ENCODE measurements around the gene CD46.

CD46 gene

GRCh38 chr1:207817778-207818751, 66.2 kb downstream of the CD46 start:
- DNase-seq = no peak

DNA sequence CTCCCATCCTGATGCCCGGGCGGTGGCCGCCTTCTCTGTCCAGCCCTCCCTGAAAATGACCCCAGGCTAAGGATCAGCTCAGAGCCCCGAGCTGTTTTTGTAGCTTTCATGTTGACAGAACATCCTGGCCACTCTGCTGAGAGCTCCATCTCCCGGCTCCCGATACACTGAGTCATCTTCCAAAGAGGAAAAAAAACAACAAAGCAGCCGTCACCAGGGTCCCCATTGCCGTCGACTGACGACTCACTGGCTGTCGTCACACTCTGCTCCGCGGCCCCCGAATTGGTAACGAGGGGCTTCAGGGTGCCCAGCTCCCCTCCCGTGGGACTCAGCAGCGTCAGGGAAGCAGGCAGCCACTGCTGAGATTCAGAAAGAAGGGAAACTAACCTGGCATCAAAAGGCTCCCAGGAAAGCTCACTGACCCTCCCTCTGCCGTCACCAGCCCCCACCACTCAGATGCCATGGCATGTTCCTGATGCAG, 67.2 kb downstream of the CD46 start:
- no peak for DNase-seq

DNA sequence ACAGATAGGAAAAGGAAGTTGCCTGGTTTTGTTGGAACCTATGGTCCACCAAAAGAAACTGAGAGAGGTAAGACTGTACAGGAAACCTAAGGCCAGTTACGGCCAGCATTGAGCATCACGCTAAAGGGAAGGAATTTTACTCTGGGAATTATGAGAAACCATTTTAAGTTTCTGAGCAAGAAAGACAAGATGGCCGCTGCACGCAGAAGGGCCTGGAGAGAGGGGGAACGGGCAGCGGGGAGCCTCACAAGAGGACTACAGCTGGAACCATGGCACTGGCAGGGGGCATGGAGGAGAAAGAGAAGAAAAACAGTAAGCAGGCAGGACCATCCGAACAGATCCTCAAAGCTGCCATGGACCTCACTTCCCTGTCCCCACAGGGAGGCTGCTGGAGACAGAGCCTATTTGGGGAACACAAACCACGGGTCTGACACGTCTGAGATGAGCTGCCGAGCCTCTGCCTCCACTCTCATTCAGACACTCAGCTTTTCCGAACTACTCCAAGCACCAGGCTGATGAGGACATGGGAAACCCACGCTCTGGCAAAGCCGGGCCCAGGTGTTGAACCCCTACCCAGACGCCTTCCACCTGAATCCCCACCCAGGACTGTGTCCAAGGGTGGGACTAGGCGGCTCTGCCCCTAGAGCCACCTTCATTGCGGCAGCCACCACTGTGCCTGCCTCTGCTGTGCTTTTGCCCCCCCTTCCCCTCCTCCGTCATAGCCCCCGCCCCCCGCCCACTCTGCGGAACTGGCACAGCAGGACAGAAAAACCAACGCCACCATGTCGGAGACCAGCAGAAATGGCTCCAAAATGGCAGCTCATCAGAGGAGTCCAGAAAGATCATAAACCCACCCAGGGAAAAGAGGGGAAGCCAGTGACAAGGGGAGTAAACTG, 69.0 kb downstream of the CD46 start:
- no peak for DNase-seq

DNA sequence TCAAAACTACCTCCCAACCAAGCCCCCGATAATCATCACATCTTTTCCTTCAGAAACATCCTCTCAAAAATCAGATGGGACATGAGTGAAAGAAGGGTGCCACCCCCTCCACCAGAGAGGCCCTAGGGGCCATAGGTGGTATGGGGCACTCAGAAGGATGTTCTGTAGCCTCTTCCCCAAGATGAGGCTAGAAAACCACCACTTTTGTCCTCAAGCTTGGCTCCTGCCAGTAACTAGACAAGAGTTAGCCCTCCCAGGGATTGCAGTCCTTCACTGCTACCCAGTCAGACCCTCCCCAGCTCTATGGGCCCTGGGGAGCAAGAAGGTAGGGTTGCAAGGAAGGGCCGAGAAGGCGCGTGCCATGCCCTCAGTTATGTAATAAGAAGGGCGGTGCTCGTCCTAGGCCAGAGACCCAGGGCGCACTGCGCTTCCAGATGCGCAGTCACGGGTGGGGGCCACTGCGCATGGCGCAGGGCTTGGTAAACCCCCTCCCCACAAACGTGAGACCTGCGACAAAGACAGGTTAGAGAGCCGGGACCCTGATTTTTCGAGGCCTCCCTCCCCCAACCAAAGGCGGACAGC, 69.7 kb downstream of the CD46 start:
- no peak for DNase-seq

GRCh38 chr1:207822124-207822601, 70.3 kb downstream of the CD46 start:
- no peak for DNase-seq

DNA sequence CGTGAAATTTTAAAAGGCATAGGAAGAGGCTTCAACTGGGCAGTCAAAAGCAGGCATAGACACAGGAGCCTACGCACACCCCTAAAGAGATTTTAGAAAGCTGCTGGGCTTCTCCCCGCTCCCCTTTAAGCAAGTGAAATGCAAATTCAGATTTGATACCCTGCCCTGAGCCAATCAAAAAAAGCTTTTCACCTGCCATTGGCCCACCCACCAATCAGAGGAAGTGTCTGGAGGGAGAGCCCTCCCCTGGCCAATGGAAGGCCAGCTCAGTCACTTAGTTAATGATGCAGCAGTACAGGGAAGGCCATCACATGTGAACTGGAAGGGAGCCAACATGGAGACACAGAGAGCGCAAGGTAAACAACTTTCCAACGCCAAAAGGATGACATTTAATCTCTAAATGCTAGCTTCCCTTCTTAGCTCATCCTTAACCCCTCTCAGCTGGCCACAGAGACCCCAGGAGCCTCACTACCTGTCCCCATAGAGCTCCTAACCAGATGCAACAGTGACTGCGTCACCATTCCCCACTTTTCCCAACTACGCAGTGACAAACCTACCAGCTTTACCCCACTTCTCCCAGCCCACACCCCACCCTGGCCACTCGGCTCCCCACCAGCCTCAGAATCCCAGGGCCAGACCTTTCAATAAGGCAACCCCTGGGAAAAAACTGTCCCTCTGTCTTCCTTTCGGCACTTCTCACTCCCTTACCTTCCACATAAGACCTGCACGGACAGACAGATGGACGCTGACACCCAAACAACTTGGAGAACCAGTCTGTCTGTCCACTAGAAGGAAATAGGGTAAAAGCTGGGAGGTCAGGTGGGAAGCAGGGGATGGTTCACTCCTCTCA, 71.0 kb downstream of the CD46 start:
- DNase-seq = no peak

DNA sequence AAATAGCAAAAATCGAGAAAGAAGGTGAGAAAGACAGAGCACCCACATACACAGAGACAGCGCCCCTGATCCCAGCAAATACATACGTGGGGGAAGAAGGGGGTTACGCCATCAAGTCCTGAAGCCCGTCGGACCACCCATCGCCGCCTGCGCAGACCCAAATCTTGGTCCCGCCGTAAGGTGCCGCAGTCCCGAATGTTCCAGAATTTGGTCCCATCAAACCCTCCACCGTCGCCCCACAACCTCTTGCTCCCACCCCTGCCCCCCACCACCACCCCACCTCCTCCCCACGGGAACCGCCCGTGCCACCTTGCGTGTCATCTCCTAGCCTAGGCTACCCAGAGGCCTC, 71.7 kb downstream of the CD46 start:
- DNase-seq = no peak

DNA sequence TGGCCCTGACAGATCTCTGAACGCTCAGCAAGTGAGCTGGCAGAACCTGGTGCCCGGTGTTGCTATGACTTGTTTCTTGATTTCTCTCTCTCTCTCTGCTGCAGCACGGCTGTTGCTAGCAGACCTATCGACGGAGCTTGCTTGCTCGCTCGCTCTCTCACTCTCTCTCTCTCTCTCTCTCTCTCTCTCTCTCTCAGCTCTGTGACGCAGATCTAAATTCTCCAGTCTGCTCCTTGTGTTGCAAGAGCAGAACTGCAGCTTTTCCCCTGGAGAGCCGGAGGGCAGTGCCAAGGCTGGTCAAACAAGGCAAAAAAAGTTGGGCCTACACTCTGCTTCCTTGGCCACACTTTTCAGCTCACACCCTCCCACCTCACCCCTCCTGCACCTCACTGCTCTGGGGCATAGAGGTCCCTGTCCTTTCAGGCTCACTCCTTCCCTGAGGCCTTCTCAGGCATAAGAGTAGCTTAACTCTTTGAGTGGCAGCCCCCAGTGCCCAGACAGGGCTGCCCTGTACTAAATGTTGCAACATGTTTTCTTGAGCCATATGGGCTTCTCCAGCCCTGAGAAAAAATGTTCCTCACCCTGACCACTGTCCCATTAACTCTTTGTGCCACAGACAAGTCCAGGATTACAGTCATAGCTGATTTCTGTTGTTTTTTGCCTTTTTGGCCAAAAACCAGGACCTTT, 72.2 kb downstream of the CD46 start:
- DNase-seq = peak in 1 of 2 experiments; percentile 46

DNA sequence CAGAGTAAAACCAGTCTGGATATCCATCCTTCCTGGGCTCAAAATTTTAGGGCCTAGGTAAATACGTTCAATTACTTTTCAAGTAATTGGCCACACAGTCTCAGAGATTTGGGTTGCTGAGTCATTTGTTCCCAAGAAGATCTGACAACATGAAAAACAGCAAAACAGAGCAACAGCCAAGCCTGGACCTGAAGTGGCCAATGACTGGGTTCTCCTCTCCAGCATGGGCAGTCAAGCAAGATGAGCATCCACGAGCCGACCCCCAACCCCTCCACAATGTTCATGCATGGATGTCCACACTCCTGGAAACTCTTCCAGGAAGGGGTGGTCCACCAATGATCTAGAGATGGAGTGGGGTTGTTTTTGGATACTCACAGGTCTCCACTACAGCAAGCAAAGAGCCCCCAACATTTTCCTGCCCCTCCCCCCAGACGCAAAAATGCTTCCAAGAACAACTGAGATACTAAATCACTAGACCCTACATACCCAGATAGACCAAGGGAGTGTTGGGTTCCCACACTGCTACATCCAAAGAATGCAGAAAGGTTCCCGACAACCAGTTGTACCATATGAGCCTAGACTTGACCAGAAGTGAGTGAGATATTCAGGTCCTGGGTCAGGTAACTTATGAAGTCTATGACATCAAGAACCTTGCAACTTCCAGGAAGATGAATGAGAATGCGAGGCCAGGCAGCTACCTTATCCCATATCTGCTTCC, 73.0 kb downstream of the CD46 start:
- no peak for DNase-seq

DNA sequence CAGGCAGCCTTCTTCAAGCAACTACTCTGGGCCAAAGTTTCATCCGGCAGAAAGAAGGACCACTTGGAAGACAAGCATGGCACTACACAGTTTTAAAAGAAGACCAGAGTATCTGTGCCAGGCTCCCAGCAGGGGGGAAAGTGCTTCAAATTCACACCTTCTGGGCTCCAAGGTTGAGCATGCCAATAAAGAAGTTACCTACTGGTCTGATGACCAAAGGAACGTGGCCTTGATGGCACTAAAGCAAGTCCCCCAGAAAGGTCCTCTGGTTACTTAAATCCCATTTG, 73.5 kb downstream of the CD46 start:
- DNase-seq = no peak

- DNase-seq = no peak
These were observed 74.1 kb downstream of the CD46 start for GRCh38 chr1:207825719-207826556.

- no peak for DNase-seq
These were observed 75.0 kb downstream of the CD46 start for GRCh38 chr1:207826557-207827487.

- no peak for DNase-seq
These were observed 75.6 kb downstream of the CD46 start for GRCh38 chr1:207827488-207827830.

- no peak for DNase-seq
These were observed 76.2 kb downstream of the CD46 start for GRCh38 chr1:207828046-207828445.

DNA sequence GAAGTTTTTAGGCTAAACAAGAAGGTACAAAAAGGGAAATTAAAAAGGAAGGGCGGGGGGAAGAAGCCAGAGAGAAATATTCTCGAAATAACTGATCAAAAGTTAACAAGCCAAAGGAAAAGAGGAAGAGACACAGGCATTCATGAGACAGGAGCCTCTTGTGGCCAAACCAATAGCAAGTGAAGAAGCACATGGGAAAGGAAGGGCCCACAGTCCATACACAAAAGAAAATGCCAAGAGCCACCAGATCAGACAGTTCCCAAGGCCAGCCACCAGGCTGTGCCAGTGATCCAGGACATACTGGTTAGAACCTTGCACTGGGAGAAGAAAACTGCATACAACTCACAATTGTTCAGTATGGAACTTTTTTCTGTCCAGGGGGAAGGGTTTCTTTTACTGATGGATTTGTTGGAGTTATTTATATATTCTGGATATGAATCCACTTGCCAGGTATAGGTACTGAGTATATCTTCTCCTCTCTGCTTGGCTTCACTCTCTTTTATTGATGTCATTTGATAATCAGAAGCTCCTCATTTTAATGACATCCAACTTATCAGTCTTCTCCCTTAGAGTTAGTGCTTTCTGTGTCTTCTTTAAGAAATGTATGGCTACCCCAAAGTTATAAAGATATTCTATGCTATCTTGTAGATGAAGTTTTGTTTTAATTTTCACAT, 76.8 kb downstream of the CD46 start:
- peak; percentile 25 to 66 for DNase-seq

GRCh38 chr1:207829576-207829975, 77.7 kb downstream of the CD46 start:
- DNase-seq = no peak

- no peak for DNase-seq
These were observed 78.9 kb downstream of the CD46 start for GRCh38 chr1:207830788-207831187.
